HT-29 (cell line): ENCODE results near the gene SART3. TPM values are rescaled to one million over a fixed set of nuclear protein-coding genes. Genes with fewer than 3 reads are reported as not detected.
A peak's percentile ranks its signal among the peaks of the same experiment; 100 is the strongest.
"Not testable (repeated sequence)": the region's sequence is repeated elsewhere in the genome, so short reads cannot be mapped to it uniquely, and the experiment has no call there.

ENCODE experiments used
- DNase-seq: peaks from one replicate; pipeline ENCODE4 v3.0.0-alpha.2; 2015; ENCODE audit warnings: low spot score
- total RNA-seq: library from RNA; depleted of rRNA; stranded (reverse); fragments of >200 nt; shearing (Covaris generic); gene quantifications from 2 replicates; pipeline ENCODE4 v1.2.3, GENCODE V29; 2014

SART3 gene
- total RNA-seq, 1 experiment from 2014 or later, result 91.8 TPM

- DNase-seq, result no peak
These were observed 42.1 kb downstream of the SART3 start for GRCh38 chr12:108518716-108519496.

GRCh38 chr12:108518101-108518715 is 42.8 kb downstream of the SART3 start:
- DNase-seq, result no peak

DNA sequence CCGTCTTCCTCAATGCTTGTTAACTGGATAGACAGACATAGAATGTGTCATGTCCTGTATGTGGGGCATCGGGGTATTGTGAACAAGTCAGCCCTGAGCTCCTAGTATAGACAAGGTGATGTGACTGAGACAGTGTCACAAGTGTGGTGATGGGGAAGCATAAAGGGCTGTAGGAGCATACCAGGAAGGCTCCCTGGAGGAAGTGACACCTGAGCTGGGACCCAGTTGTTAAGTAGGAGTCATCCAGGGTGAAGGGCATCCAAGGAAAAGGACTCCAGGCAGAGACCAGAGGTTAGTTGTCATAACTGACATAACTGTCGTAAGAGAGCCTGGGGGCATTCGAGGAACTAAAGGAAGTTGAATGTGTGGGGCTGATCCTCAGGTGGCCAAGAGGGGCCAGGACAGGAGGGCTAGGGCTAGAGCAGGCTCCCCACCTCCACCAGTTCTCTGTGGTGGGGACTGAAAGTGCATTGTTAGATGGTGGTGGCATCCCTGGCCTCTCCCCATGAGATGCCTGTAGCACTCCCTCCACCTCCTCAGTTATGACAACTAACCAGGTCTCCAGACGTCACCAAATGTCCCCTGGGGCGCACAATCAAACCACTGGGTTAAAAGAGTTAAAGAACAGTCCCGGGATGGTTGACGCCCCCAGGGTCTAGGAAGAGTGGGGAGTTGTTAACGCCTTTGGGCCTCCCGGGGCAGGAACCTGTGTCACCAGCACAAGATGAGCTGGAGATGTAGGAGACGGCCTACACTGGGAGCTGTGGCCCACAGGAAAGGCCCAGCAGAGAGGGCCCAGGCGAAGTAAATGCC is 43.5 kb downstream of the SART3 start:
- no peak for DNase-seq

DNA sequence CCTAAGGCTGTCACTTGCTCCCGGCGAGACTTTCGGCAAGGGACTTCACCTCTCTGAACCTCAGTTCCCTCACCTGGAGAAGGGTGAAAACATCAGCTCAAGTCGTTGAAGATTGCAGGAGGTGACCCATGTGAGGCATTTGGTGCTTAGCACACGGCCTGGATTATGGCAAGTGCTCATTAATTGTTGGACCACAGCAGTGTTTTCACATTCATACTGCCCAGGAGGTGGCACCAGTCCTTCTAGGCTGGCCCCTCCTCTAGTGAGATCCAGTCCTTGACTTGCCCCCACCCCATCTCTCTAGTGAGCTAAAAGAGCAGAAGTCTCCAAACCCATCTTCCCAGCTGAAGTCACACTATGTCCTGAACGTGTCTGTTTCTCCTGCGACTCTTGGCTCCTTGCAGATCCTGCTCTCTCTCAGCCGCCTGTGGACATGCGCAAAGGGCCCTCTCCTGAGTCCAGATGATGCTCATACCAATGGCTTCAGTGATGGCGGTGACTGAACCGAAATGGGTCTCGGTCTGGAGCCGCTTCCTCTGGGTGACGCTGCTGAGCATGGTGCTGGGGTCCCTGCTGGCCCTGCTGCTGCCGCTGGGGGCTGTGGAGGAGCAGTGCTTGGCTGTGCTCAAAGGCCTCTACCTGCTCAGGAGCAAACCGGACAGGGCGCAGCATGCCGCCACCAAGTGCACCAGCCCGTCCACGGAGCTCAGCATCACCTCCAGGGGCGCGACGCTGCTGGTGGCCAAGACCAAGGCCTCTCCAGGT is 44.3 kb downstream of the SART3 start:
- DNase-seq, result peak; percentile 5

GRCh38 chr12:108515916-108516315 is 45.1 kb downstream of the SART3 start:
- peak; percentile 9 for DNase-seq

DNA sequence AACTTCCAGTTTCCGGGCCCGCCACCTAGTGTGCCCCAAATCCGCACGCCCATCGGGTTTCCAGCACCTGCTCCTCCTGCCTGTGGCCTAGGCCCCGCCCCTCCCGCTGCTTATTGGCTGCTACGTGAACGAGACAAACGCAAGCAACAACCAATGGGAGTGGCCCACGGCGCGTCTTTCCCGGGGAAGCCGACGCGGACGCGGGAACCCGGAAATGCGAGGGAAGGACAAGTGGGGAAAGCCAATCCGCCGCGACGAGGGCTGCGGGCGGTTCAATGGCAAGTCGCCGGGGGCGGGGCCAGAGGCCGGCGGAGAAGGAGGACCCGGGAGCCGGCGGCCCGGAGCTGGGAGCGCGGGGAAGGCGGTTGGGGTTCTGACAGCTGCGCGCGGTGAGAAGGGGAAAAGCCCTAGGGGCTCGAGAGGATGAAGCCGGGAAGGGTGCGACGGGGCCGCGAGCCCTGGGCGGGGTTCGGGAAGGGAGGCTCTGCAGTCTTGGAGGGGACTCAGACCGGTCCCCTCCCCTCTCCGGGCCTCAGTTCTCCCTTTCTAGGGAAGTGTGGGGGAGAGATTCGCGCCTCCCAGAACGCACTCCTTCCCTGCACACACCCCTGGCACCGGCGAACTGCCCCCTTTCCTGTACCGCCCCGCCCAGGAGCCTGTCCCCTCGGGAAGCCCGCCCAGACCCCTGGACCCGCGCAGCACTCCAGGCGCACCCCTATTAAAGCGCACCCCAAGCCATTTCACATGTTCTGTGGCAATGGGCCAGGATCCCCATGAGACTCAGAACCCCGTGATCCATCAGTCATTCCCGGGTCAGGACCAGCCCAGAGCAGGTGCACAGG is 45.8 kb downstream of the SART3 start, which contains the start of gene FICD:
Gene FICD, plus strand, starts transcription at position 305 of the 842 bp plus-strand sequence. CDS start 1,696 bp downstream, outside the sequence.
- DNase-seq, result peak; percentile 99

GRCh38 chr12:108514468-108514972 is 46.5 kb downstream of the SART3 start:
- DNase-seq, result no peak

DNA sequence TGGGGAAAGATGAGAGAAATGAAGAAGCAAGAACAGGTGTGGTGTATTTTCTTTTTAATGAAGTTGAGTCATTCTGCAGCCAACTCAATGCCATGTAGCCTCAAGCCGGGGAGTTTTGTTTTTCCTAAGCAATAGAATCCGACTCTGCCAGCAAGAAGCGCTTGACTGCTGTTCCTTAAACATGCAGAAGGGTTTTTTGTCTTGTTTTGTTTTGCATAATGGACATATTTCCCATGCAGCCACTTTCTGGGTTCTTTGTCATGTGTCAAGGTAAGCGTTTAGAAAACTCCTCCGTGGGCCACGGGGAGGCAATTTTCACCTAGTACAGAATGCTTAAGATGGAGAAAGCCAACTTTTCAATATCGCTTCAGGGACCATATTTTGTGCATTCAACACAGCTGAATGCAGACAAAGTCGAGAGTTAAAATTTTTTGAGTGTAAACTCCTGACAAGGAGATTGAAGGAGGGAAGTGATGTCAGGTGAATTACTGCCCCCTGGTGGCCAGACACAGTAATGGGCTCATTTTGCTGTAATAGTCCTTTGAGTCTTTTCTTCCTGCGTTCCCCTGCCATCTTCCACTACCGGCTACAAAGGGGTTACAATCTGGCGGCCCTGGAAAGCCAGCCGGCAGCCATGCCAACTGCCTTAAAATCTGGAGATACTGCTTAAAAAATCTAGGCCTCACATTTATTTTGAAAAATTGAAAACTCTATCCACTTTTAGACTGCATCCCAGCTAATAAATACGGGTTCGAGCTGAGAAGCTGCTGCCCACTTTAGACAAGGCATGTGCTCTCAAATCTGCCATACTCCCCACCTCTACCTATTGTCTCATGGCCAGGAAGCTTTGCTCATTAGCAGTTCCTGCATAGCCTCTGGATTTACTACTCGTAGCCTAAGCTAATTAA is 49.1 kb downstream of the SART3 start:
- peak; percentile 83 for DNase-seq

- no peak for DNase-seq
These were observed 50.1 kb downstream of the SART3 start for GRCh38 chr12:108510836-108511235.

- DNase-seq, result no peak
These were observed 51.2 kb downstream of the SART3 start for GRCh38 chr12:108509806-108510205.

GRCh38 chr12:108507971-108508642 is 52.9 kb downstream of the SART3 start:
- no peak for DNase-seq

DNA sequence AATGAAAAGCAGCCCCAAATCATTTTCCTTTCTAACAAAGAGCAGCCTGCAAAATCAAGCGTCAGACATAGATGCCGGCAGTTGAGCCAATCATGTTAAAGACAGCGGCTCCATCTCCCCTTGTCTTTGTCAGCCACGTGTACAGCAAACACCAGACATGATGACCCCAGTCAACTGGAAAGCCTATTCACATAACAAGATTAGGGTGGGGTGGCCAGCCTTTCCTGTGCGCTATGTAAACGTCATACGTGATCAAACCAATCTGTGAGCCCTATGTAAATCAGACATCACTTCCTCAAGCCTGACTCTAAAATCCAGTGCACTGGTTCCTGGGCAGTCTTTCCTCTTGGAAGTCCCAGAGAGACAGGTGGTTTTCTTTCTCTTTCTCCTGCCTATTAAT is 55.8 kb downstream of the SART3 start:
- DNase-seq, result no peak

- DNase-seq, result no peak
These were observed 58.1 kb downstream of the SART3 start for GRCh38 chr12:108502922-108503321.

GRCh38 chr12:108498136-108498535 is 62.8 kb downstream of the SART3 start:
- no peak for DNase-seq

GRCh38 chr12:108495823-108496579 is 65.0 kb downstream of the SART3 start:
- DNase-seq, result no peak

DNA sequence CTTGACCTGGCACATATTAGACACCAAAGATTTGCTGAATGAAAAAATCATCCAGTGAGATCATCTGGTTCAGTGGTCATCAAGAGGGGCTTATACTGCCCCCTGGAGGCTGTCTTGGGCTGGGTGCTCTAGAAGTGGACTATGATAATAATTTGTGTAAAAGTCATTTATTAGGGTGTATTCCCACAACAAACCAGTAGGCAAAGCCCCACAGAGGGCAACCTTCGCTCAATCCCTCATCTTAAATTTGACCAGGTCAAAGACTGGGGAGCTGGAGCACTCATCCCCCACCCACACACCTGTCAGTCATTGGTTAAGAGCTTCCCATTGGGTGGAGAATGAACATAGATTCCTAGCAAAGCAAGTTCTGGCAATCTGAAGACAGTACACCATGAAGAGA is 65.9 kb downstream of the SART3 start:
- peak; percentile 71 for DNase-seq

GRCh38 chr12:108491256-108491655 is 69.7 kb downstream of the SART3 start:
- no peak for DNase-seq

DNA sequence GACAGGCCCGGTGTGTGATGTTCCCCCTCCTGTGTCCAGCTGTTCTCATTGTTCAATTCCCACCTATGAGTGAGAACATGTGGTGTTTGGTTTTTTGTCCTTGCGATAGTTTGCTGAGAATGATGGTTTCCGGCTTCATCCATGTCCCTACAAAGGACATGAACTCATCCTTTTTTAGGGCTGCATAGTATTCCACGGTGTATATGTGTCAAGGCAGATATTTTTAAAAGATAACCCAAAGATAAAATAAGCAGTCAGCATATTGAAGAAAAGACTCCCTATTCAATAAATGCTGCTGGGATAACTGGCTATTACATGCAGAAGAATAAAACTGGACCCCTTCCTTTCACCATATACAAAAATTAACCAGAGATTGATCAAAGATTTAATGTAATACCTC is 73.9 kb downstream of the SART3 start:
- DNase-seq, result not testable (repeated sequence)
